NCI-H1092 (cell line): ENCODE results near the gene DYNC2LI1.

ENCODE experiments used
- DNase-seq: peaks from one replicate; lab custom pipeline; 2025; lab: John Stamatoyannopoulos, UW

The DYNC2LI1 gene

GRCh38 chr2:43846140-43846793, 72.4 kb downstream of the DYNC2LI1 start:
- no peak for DNase-seq

GRCh38 chr2:43848214-43848613, 74.4 kb downstream of the DYNC2LI1 start:
- DNase-seq, result no peak

GRCh38 chr2:43851011-43851980, 77.5 kb downstream of the DYNC2LI1 start:
- no peak for DNase-seq

GRCh38 chr2:43852196-43852730, 78.4 kb downstream of the DYNC2LI1 start:
- DNase-seq, result no peak

- DNase-seq, result no peak
Measured at GRCh38 chr2:43853141-43854081, 79.6 kb downstream of the DYNC2LI1 start.

GRCh38 chr2:43854671-43855070, 80.8 kb downstream of the DYNC2LI1 start:
- DNase-seq, result no peak

- no peak for DNase-seq
Measured at GRCh38 chr2:43855292-43855691, 81.5 kb downstream of the DYNC2LI1 start.
